K562 (cell line): Measurements from ENCODE around the gene RPS8. TPM values are rescaled to one million over a fixed set of nuclear protein-coding genes. Genes with fewer than 3 reads are reported as not detected.
A peak's percentile ranks its signal among the peaks of the same experiment; 100 is the strongest.

Source experiments
- ATAC-seq: fragments of 200-7000 bp; cut with Tn5 transposase; 3 replicates; pipeline ENCODE4 v1.9.1; 2020; ENCODE audit warnings: moderate library complexity
- BruUV-seq: library from RNA; stranded (reverse); fragments of 400-500 nt; replicated peaks from 2 replicates; lab custom pipeline; 2021; lab: Mats Ljungman, UMichigan
- CTCF ChIA-PET: fragments of 300-600 bp; formaldehyde crosslinking; extraction: SDS; loops from one replicate; lab custom pipeline; 2021; ENCODE audit warnings: low intra/inter-chr PET ratio; lab: Yijun Ruan, JAX
- POLR2A ChIA-PET: fragments of 300-600, 350-650 bp; sonication (Branson Sonifier 250); formaldehyde crosslinking; extraction: SDS; loops from one replicate; lab custom pipeline; 2021; ENCODE audit warnings: antibody characterized with exemption, inconsistent platforms; lab: Yijun Ruan, JAX
- DNase-seq, 4 experiments: peaks; one replicate each; pipeline versions ENCODE4 v3.0.0 to v3.0.0-alpha.2; 2011 to 2018; ENCODE audit warnings: low spot score in 3 of 4, mixed read lengths in 3 of 4; ENCODE audit errors: extremely low read depth in 1 of 4
- FAIRE-seq: peaks from 2 replicates; lab custom pipeline; 2011; peaks lifted over from hg19 to GRCh38; lab: Jason Lieb, UNC
- H2AFZ ChIP-seq: 2 replicates; pipeline ENCODE4 v1.6.0; 2011; ENCODE audit warnings: low read depth, low read length, control low read depth, inconsistent platforms
- H3K27ac ChIP-seq: fragments of 200-600 bp; 3 replicates; pipeline ENCODE4 v1.8.0; 2011; ENCODE audit warnings: low read depth, mild to moderate bottlenecking, control low read depth, inconsistent platforms, low read length, moderate library complexity, mixed read lengths; ENCODE audit errors: extremely low read depth
- H3K27me3 ChIP-seq, 2 experiments: fragments of 300-600 bp in 1 of 2; 2 replicates in 1 of 2; 3 replicates in 1 of 2; pipeline versions ENCODE4 v1.6.0 to v1.8.0; 2011; ENCODE audit warnings: inconsistent platforms in 2 of 2, low read length in 2 of 2, mild to moderate bottlenecking in 1 of 2, mixed read lengths in 1 of 2, moderate library complexity in 1 of 2; ENCODE audit not compliant: control insufficient read depth in 2 of 2, insufficient read depth in 2 of 2
- H3K36me3 ChIP-seq: fragments of 300-600 bp; 3 replicates; pipeline ENCODE4 v1.8.0; 2011; ENCODE audit warnings: mild to moderate bottlenecking, low read length, inconsistent platforms; ENCODE audit not compliant: control insufficient read depth, insufficient read depth
- H3K4me1 ChIP-seq, 2 experiments: fragments of 200-600 bp in 1 of 2; replicated peaks in 1 of 2; 2 replicates in 1 of 2; 3 replicates in 1 of 2; pipeline versions ENCODE4 v1.5.1 to v1.8.0; 2011; ENCODE audit warnings: inconsistent platforms in 2 of 2, low read length in 2 of 2, mild to moderate bottlenecking in 1 of 2, mixed read lengths in 1 of 2, moderate library complexity in 1 of 2; ENCODE audit not compliant: control insufficient read depth in 2 of 2, insufficient read depth in 2 of 2
- H3K4me2 ChIP-seq: 2 replicates; pipeline ENCODE4 v1.6.1; 2011; ENCODE audit warnings: low read length, control low read depth, inconsistent platforms, mixed read lengths; ENCODE audit not compliant: insufficient read depth
- H3K4me3 ChIP-seq: fragments of 200-600 bp; sonication (generic), shearing (Covaris generic); 2 replicates; pipeline ENCODE4 v1.5.1; 2016; ENCODE audit warnings: control low read depth, inconsistent platforms
- H3K79me2 ChIP-seq: fragments of 200-600 bp; 3 replicates; pipeline ENCODE4 v1.8.0; 2011; ENCODE audit warnings: low read length, inconsistent platforms; ENCODE audit not compliant: control insufficient read depth, insufficient read depth
- H3K9ac ChIP-seq, 2 experiments: 2 replicates each; pipeline versions ENCODE4 v1.6.0 to v1.6.1; 2011; ENCODE audit warnings: low read depth in 2 of 2, low read length in 2 of 2, control low read depth in 1 of 2, inconsistent platforms in 1 of 2, mild to moderate bottlenecking in 1 of 2, mixed read lengths in 1 of 2; ENCODE audit not compliant: insufficient read depth in 1 of 2
- H3K9me1 ChIP-seq: one replicate; pipeline ENCODE4 v1.6.0; 2011; ENCODE audit warnings: inconsistent platforms, mild to moderate bottlenecking, low read length, moderate library complexity; ENCODE audit not compliant: control insufficient read depth, insufficient read depth
- H3K9me3 ChIP-seq: replicated peaks from 2 replicates; pipeline ENCODE4 v1.5.1; 2011; ENCODE audit warnings: low read depth, low read length, inconsistent platforms; ENCODE audit not compliant: control insufficient read depth, insufficient read depth
- H4K20me1 ChIP-seq: replicated peaks from 2 replicates; pipeline ENCODE4 v1.6.1; 2011; ENCODE audit warnings: low read length, inconsistent platforms, mixed read lengths; ENCODE audit not compliant: control insufficient read depth, insufficient read depth
- BCLAF1 ChIP-seq, 2 experiments: fragments of 450-650 bp in 1 of 2; IDR thresholded peaks; 2 replicates each; pipeline ENCODE4 v1.6.1; 2011 to 2017; ENCODE audit warnings: low read depth in 2 of 2, antibody characterized with exemption in 1 of 2, borderline replicate concordance in 1 of 2, low read length in 1 of 2, mild to moderate bottlenecking in 1 of 2, mixed read lengths in 1 of 2; ENCODE audit not compliant: control insufficient read depth in 1 of 2
- DACH1 ChIP-seq: fragments of 450-650 bp; IDR thresholded peaks from 2 replicates; pipeline ENCODE4 v1.6.1; 2018; ENCODE audit not compliant: partially characterized antibody
- ETV6 ChIP-seq, 3 experiments: fragments of 150-350 bp in 1 of 3; sonication (generic) in 1 of 3; formaldehyde crosslinking in 1 of 3; IDR thresholded peaks; 2 replicates each; pipeline versions ENCODE4 v1.6.1 to v1.8.0; 2014 to 2022; ENCODE audit warnings: borderline replicate concordance in 2 of 3, low read depth in 2 of 3, antibody characterized with exemption in 1 of 3, low read length in 1 of 3, mild to moderate bottlenecking in 1 of 3, missing genetic modification reagents in 1 of 3
- MEF2A ChIP-seq: IDR thresholded peaks from 2 replicates; pipeline ENCODE4 v1.6.1; 2011; ENCODE audit warnings: low read depth, mild to moderate bottlenecking, low read length, moderate library complexity; ENCODE audit not compliant: control insufficient read depth
- MYNN ChIP-seq, 2 experiments: sonication (generic); formaldehyde crosslinking in 1 of 2; IDR thresholded peaks; 2 replicates each; pipeline versions ENCODE4 v1.5.0 to v1.6.1; 2016 to 2020; ENCODE audit warnings: antibody characterized with exemption in 1 of 2, missing genetic modification reagents in 1 of 2
- RERE ChIP-seq: sonication (generic); formaldehyde crosslinking; IDR thresholded peaks from 2 replicates; pipeline ENCODE4 v1.8.0; 2023; ENCODE audit warnings: missing genetic modification reagents, mild to moderate bottlenecking, borderline replicate concordance
- SETDB1 ChIP-seq: IDR thresholded peaks from one replicate; pipeline ENCODE4 v1.6.1; 2012; ENCODE audit warnings: low read length, control low read depth, inconsistent platforms
- SIN3A ChIP-seq, 2 experiments: fragments of 150-350 bp in 1 of 2; IDR thresholded peaks; 2 replicates each; pipeline ENCODE4 v1.6.1; 2011 to 2016; ENCODE audit warnings: borderline replicate concordance in 2 of 2, low read depth in 2 of 2, low read length in 2 of 2, mild to moderate bottlenecking in 2 of 2, moderate library complexity in 2 of 2; ENCODE audit not compliant: control insufficient read depth in 1 of 2
- ZNF23 ChIP-seq: fragments of 250-450 bp; sonication (Bioruptor Pico); IDR thresholded peaks from 2 replicates; pipeline ENCODE4 v1.4.0; 2020; ENCODE audit warnings: mild to moderate bottlenecking
- WGBS: fragments of 100-300 bp; shearing (Covaris generic); methylation state at CpG from one replicate; pipeline ENCODE4 v1.1.6; 2016; ENCODE audit warnings: low coverage, mixed read lengths; ENCODE audit not compliant: insufficient coverage; ENCODE audit errors: missing lambda C conversion rate; 5-methylcytosine and 5-hydroxymethylcytosine counted together
- in situ Hi-C: fragments of 300-500 bp; cut with MboI; formaldehyde crosslinking; loops from 4 replicates; pipeline ENCODE4 v1.15.0; 2018; ENCODE audit warnings: inconsistent platforms, mixed read lengths
- intact Hi-C: fragments of 100-400 bp; cut with micrococcal nuclease; formaldehyde crosslinking; loops from 2 replicates; pipeline ENCODE4 v1.14.2; 2022
- polyA plus RNA-seq, 8 experiments: library from polyadenylated mRNA; depleted of rRNA in 4 of 8; stranded (reverse) in 5 of 8; unstranded in 3 of 8; fragments of >200 nt; fragmentation: Nextera tagmentation in 2 of 8; fragmentation: Illumina TruSeq in 1 of 8; extraction: Ambion mirVana in 2 of 8; extraction: Trizol in 1 of 8; gene quantifications; 2 replicates each; pipeline versions ENCODE4 v1.2.1 to v1.2.3, GENCODE V29; 2011 to 2014; ENCODE audit warnings: inconsistent platforms in 1 of 8, missing spikeins in 1 of 8
- total RNA-seq, 7 experiments: library from RNA; depleted of rRNA in 6 of 7; stranded (reverse); fragments of >200 nt in 6 of 7; fragmentation: Illumina TruSeq in 2 of 7; extraction: Trizol in 2 of 7; gene quantifications; 2 replicates each; pipeline versions ENCODE4 v1.2.1 to v1.2.3, GENCODE V29; 2011 to 2021; ENCODE audit warnings: low replicate concordance in 1 of 7

RPS8 gene
- total and polyA plus RNA-seq, 9 of the 15 experiments (the other 6 are each of a cell fraction or from before 2014, with no cell fraction given) = 2,431 to 4,168 (median 3,109) TPM

GRCh38 chr1:44802306-44803061 is 27.1 kb downstream of the RPS8 start (continued):
- TF ChIP-seq MYNN (IDR thresholded peaks at IDR 0.05) = 0 out of 2 replicates have a peak, but pooled peaks have one; percentile 11
- TF ChIP-seq MYNN (CRISPR knock-in tag; IDR thresholded peaks at IDR 0.05) = no peak
- peak; percentile 41 for TF ChIP-seq DACH1
- TF ChIP-seq SIN3A (IDR thresholded peaks at IDR 0.05; ENCODE audit: borderline replicate concordance in 2 of 2, control insufficient read depth in 1 of 2, low read depth in 2 of 2, low read length in 2 of 2) = peak in 1 of 2 experiments; percentile 18; a peak in 1 of 4 replicates
- no peak for TF ChIP-seq BCLAF1 (IDR thresholded peaks at IDR 0.05; ENCODE audit: borderline replicate concordance in 1 of 2, control insufficient read depth in 1 of 2, low read depth in 2 of 2, low read length in 1 of 2)

- WGBS = 92% methylated on average over 9 of the region's 9 CpGs
- DNase-seq (no peak), FAIRE-seq (no peak), ATAC-seq (no peak)
- in situ Hi-C loops (loop anchor here (10.0 kb wide), 1 partner anchor 692 kb away; the partner anchor contains the start of gene TESK2), intact Hi-C loops (loop anchor here (10.0 kb wide), 1 partner anchor 168 kb away; no protein-coding TSS in a partner anchor)
- peak overlapping the region in 1 of 2 experiments; percentile 50; a peak in 2 of 4 replicates for H3K9ac ChIP-seq
- peaks cover 41 to 78% of the 10 kb centered on the region in 2 experiments for H3K4me1 ChIP-seq
- no peak overlapping the region for H3K4me2 ChIP-seq
- H3K79me2 ChIP-seq = peaks cover 22% of the 10 kb centered on the region
- H3K36me3 ChIP-seq = peaks cover 52% of the 10 kb centered on the region
- ChIA-PET CTCF (no interaction called here), POLR2A (interaction anchor here (0.6 to 16.9 kb wide), 9 partner anchors 12 to 714 kb away, joined by 3 to 594 read pairs (median 4); partner anchors contain the start of gene BEST4)
- no peaks in the 10 kb centered on the region for H4K20me1 ChIP-seq
- H3K4me3 ChIP-seq = no peak overlapping the region
- peaks cover 5% of the 10 kb centered on the region for H3K9me1 ChIP-seq
- no peak overlapping the region for H2AFZ ChIP-seq
- BruUV-seq = no TSS peak
- H3K27ac ChIP-seq = no peak overlapping the region
- H3K27me3 ChIP-seq = no peaks in the 10 kb centered on the region; a peak in 1 of 5 replicates
- no peaks in the 10 kb centered on the region for H3K9me3 ChIP-seq
- TF ChIP-seq RERE (no peak), ETV6 (IDR thresholded peaks at IDR 0.05; ENCODE audit: borderline replicate concordance in 1 of 2, low read depth in 2 of 2, low read length in 1 of 2) (no peak), ETV6 (CRISPR knock-in tag; IDR thresholded peaks at IDR 0.05; ENCODE audit: borderline replicate concordance) (no peak), SETDB1 (no peak), MEF2A (no peak), ZNF23 (CRISPR knock-in tag) (no peak)
Measured at GRCh38 chr1:44803062-44803311, 27.6 kb downstream of the RPS8 start.
